H9 (cell line): Measurements from ENCODE around the gene ATP13A4. TPM values are rescaled to one million over a fixed set of nuclear protein-coding genes. Genes with fewer than 3 reads are reported as not detected.

Experiments
- DNase-seq: peaks from one replicate; pipeline ENCODE4 v3.0.0-alpha.2; 2017
- H2AFZ ChIP-seq: one replicate; pipeline ENCODE4 v1.6.1; 2013; ENCODE audit warnings: mild to moderate bottlenecking, low read length, control low read depth, moderate library complexity
- H2AK5ac ChIP-seq: 2 replicates; pipeline ENCODE4 v1.6.1; 2013; ENCODE audit warnings: low read length, control low read depth, mixed read lengths; ENCODE audit not compliant: insufficient read length
- H2BK120ac ChIP-seq: one replicate; pipeline ENCODE4 v1.6.1; 2013; ENCODE audit warnings: low read depth, mild to moderate bottlenecking, low read length, control low read depth, inconsistent platforms; ENCODE audit not compliant: poor library complexity, severe bottlenecking
- H2BK12ac ChIP-seq: 2 replicates; pipeline ENCODE4 v1.6.1; 2013; ENCODE audit warnings: low read length, control low read depth, mixed read lengths, low read depth; ENCODE audit not compliant: insufficient read length
- H2BK15ac ChIP-seq: 2 replicates; pipeline ENCODE4 v1.6.1; 2013; ENCODE audit warnings: low read depth, low read length, control low read depth
- H2BK20ac ChIP-seq: one replicate; pipeline ENCODE4 v1.6.1; 2013; ENCODE audit warnings: low read depth, mild to moderate bottlenecking, low read length, control low read depth, inconsistent platforms; ENCODE audit not compliant: poor library complexity, severe bottlenecking
- H2BK5ac ChIP-seq: 2 replicates; pipeline ENCODE4 v1.6.1; 2013; ENCODE audit warnings: low read length, control low read depth, mixed read lengths; ENCODE audit not compliant: insufficient read length
- H3K14ac ChIP-seq: 2 replicates; pipeline ENCODE4 v1.6.1; 2013; ENCODE audit warnings: low read length, control low read depth; ENCODE audit not compliant: insufficient read depth
- H3K18ac ChIP-seq: 2 replicates; pipeline ENCODE4 v1.6.1; 2013; ENCODE audit warnings: low read depth, mild to moderate bottlenecking, mixed read lengths, low read length, control low read depth; ENCODE audit not compliant: insufficient read length
- H3K23ac ChIP-seq: 2 replicates; pipeline ENCODE4 v1.6.1; 2013; ENCODE audit warnings: low read length, control low read depth, mixed read lengths, low read depth; ENCODE audit not compliant: insufficient read length
- H3K23me2 ChIP-seq: 2 replicates; pipeline ENCODE4 v1.6.1; 2013; ENCODE audit warnings: low read depth, mild to moderate bottlenecking, mixed read lengths, low read length, control low read depth; ENCODE audit not compliant: insufficient read length, poor library complexity, severe bottlenecking
- H3K27ac ChIP-seq: 2 replicates; pipeline ENCODE4 v1.5.1; 2013; ENCODE audit warnings: low read length, control low read depth, mixed read lengths, low read depth; ENCODE audit not compliant: insufficient read length
- H3K27me3 ChIP-seq: 2 replicates; pipeline ENCODE4 v1.6.1; 2013; ENCODE audit warnings: low read length, control low read depth, inconsistent platforms; ENCODE audit not compliant: insufficient read depth
- H3K4ac ChIP-seq: 2 replicates; pipeline ENCODE4 v1.6.1; 2013; ENCODE audit warnings: low read depth, mild to moderate bottlenecking, control low read depth, inconsistent platforms, low read length, moderate library complexity
- H3K4me1 ChIP-seq: 2 replicates; pipeline ENCODE4 v1.6.1; 2013; ENCODE audit warnings: low read length, control low read depth, inconsistent platforms; ENCODE audit not compliant: insufficient read depth
- H3K4me2 ChIP-seq: 2 replicates; pipeline ENCODE4 v1.6.1; 2013; ENCODE audit warnings: low read length, control low read depth, mixed read lengths; ENCODE audit not compliant: insufficient read length, insufficient read depth
- H3K56ac ChIP-seq: 2 replicates; pipeline ENCODE4 v1.6.1; 2013; ENCODE audit warnings: low read depth, mild to moderate bottlenecking, mixed read lengths, low read length, control low read depth; ENCODE audit not compliant: insufficient read length
- H3K79me1 ChIP-seq: 2 replicates; pipeline ENCODE4 v1.6.1; 2013; ENCODE audit warnings: low read depth, mild to moderate bottlenecking, moderate library complexity, low read length, control low read depth, inconsistent platforms; ENCODE audit not compliant: insufficient read depth, poor library complexity, severe bottlenecking
- H3K79me2 ChIP-seq: 2 replicates; pipeline ENCODE4 v1.6.1; 2013; ENCODE audit warnings: low read length, control low read depth, inconsistent platforms; ENCODE audit not compliant: insufficient read depth
- H3K9ac ChIP-seq: 2 replicates; pipeline ENCODE4 v1.6.1; 2013; ENCODE audit warnings: low read length, control low read depth, mixed read lengths; ENCODE audit not compliant: insufficient read length; ENCODE audit errors: extremely low read depth
- H3K9me3 ChIP-seq: one replicate; pipeline ENCODE4 v1.6.1; 2013; ENCODE audit warnings: low read depth, low read length, inconsistent platforms; ENCODE audit not compliant: control insufficient read depth
- H3T11ph ChIP-seq: one replicate; pipeline ENCODE4 v1.6.1; 2013; ENCODE audit warnings: mild to moderate bottlenecking, low read length, control low read depth, inconsistent platforms
- H4K20me1 ChIP-seq: one replicate; pipeline ENCODE4 v1.6.1; 2013; ENCODE audit not compliant: control insufficient read depth, insufficient read length, insufficient read depth
- H4K5ac ChIP-seq: 2 replicates; pipeline ENCODE4 v1.6.1; 2013; ENCODE audit warnings: low read depth, mild to moderate bottlenecking, mixed read lengths, low read length, control low read depth; ENCODE audit not compliant: insufficient read length
- H4K8ac ChIP-seq: replicated peaks from 2 replicates; pipeline ENCODE4 v1.6.1; 2013; ENCODE audit warnings: low read length, control low read depth, mixed read lengths, low read depth; ENCODE audit not compliant: insufficient read length
- H4K91ac ChIP-seq: 2 replicates; pipeline ENCODE4 v1.6.1; 2013; ENCODE audit warnings: low read depth, mild to moderate bottlenecking, moderate library complexity, mixed read lengths, low read length, control low read depth; ENCODE audit not compliant: insufficient read length
- H3K27ac Mint-ChIP-seq, 3 experiments: 2 replicates in 2 of 3; 3 replicates in 1 of 3; pipeline ENCODE4 v1.8.0; 2020 to 2021; ENCODE audit warnings: mixed read lengths in 3 of 3, mild to moderate bottlenecking in 1 of 3, moderate library complexity in 1 of 3
- H3K27me3 Mint-ChIP-seq: 2 replicates; pipeline ENCODE4 v1.8.0; 2021; ENCODE audit warnings: low read depth, mild to moderate bottlenecking, moderate library complexity, mixed read lengths
- H3K36me3 Mint-ChIP-seq, 3 experiments: 2 replicates in 2 of 3; 3 replicates in 1 of 3; pipeline ENCODE4 v1.8.0; 2020 to 2021; ENCODE audit warnings: low read depth in 3 of 3, mixed read lengths in 3 of 3; ENCODE audit not compliant: insufficient read depth in 1 of 3
- H3K4me1 Mint-ChIP-seq, 2 experiments: 2 replicates each; pipeline ENCODE4 v1.8.0; 2020; ENCODE audit warnings: mixed read lengths in 2 of 2
- H3K4me3 Mint-ChIP-seq, 2 experiments: 2 replicates in 1 of 2; 3 replicates in 1 of 2; pipeline ENCODE4 v1.8.0; 2020 to 2021; ENCODE audit warnings: mild to moderate bottlenecking in 2 of 2, mixed read lengths in 2 of 2, moderate library complexity in 1 of 2
- H3K9me3 Mint-ChIP-seq, 2 experiments: 2 replicates in 1 of 2; 3 replicates in 1 of 2; pipeline ENCODE4 v1.8.0; 2020; ENCODE audit warnings: mild to moderate bottlenecking in 2 of 2, mixed read lengths in 2 of 2, moderate library complexity in 1 of 2
- WGBS: extraction: QIAGEN DNeasy Blood & Tissue Kit; methylation state at CpG from one replicate; pipeline ENCODE4 v1.1.7; 2013; ENCODE audit warnings: missing lambda C conversion rate, low lambda C conversion rate, mixed read lengths; ENCODE audit not compliant: insufficient read length; ENCODE audit errors: extremely low coverage; 5-methylcytosine and 5-hydroxymethylcytosine counted together
- total RNA-seq: library from RNA; stranded (reverse); gene quantifications from 2 replicates; pipeline ENCODE4 v1.2.1, GENCODE V29; 2021
- TF ChIP-seq, protein P1 (sequence below): fragments of 200-600 bp; sonication (generic); conservative IDR thresholded peaks from 3 replicates; pipeline ENCODE4 v1.8.0; 2021; ENCODE audit warnings: antibody characterized with exemption, mild to moderate bottlenecking

The ATP13A4 gene
- total RNA-seq, 1 experiment from 2014 or later = 0.13 TPM

DNA sequence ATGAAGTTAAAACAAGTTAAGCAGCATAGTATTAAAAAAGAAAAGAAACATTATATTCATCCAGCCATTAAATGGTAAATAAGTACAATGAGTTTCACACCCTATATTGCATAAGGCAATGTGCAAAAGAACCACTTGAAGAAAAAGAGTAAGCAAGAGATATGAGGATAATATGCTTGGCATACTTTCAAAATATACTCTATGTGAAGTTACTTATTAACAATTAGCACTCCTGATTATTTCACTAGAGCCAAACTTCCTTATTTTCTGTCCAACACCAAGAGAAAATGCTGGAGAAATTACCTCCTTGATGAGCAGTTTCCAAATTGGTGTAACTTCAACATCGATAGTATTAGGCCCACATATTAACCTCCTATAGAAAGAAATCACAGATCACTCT lies 63.7 kb downstream of the ATP13A4 start:
- Histone ChIP-seq H3K27ac (no peak overlapping the region), H2BK5ac (no peak overlapping the region), H3K23me2 (no peaks in the 10 kb centered on the region), H3K4ac (no peak overlapping the region), H3K27me3 (no peaks in the 10 kb centered on the region), H2AK5ac (no peak overlapping the region), H4K91ac (no peak overlapping the region), H3K4me2 (no peak overlapping the region), H3K79me2 (no peaks in the 10 kb centered on the region), H2BK15ac (no peak overlapping the region), H4K8ac (no peak overlapping the region), H4K20me1 (no peaks in the 10 kb centered on the region), H2BK20ac (no peak overlapping the region), H3K14ac (no peak overlapping the region), H3K56ac (no peak overlapping the region), H2BK120ac (no peak overlapping the region), H2AFZ (no peak overlapping the region), H3K79me1 (no peaks in the 10 kb centered on the region), H3K4me1 (no peaks in the 10 kb centered on the region), H3T11ph (no peak overlapping the region), H3K9me3 (no peaks in the 10 kb centered on the region), H3K9ac (no peak overlapping the region), H3K18ac (no peak overlapping the region), H4K5ac (no peak overlapping the region), H3K23ac (no peak overlapping the region), H2BK12ac (no peak overlapping the region)
- TF ChIP-seq, protein P1, sequence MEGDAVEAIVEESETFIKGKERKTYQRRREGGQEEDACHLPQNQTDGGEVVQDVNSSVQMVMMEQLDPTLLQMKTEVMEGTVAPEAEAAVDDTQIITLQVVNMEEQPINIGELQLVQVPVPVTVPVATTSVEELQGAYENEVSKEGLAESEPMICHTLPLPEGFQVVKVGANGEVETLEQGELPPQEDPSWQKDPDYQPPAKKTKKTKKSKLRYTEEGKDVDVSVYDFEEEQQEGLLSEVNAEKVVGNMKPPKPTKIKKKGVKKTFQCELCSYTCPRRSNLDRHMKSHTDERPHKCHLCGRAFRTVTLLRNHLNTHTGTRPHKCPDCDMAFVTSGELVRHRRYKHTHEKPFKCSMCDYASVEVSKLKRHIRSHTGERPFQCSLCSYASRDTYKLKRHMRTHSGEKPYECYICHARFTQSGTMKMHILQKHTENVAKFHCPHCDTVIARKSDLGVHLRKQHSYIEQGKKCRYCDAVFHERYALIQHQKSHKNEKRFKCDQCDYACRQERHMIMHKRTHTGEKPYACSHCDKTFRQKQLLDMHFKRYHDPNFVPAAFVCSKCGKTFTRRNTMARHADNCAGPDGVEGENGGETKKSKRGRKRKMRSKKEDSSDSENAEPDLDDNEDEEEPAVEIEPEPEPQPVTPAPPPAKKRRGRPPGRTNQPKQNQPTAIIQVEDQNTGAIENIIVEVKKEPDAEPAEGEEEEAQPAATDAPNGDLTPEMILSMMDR = no peak
- H3K4me1 Mint-ChIP-seq = no peaks in the 10 kb centered on the region
- DNase-seq = no peak
- WGBS = no CpG with 5 or more reads among the region's 1 CpG
- no peaks in the 10 kb centered on the region for H3K27me3 Mint-ChIP-seq
- H3K4me3 Mint-ChIP-seq = no peak overlapping the region
- H3K27ac Mint-ChIP-seq = no peak overlapping the region
- no peaks in the 10 kb centered on the region for H3K36me3 Mint-ChIP-seq
- H3K9me3 Mint-ChIP-seq = no peaks in the 10 kb centered on the region
